NT2/D1 (cell line): Measurements from ENCODE around the gene RASSF7.

ENCODE experiments used
- DNase-seq: peaks from one replicate; pipeline ENCODE4 v3.0.0-alpha.2; 2011; ENCODE audit warnings: low read depth, low spot score
- H3K27me3 ChIP-seq: 2 replicates; pipeline ENCODE4 v1.6.0; 2011; ENCODE audit warnings: mild to moderate bottlenecking; ENCODE audit not compliant: insufficient read length, insufficient read depth
- H3K36me3 ChIP-seq: 2 replicates; pipeline ENCODE4 v1.6.1; 2011; ENCODE audit warnings: mild to moderate bottlenecking, low read length, mixed read lengths; ENCODE audit not compliant: insufficient read depth, insufficient read length
- H3K4me1 ChIP-seq: 2 replicates; pipeline ENCODE4 v1.5.1; 2011; ENCODE audit not compliant: insufficient read depth, insufficient read length
- H3K4me3 ChIP-seq: 2 replicates; pipeline ENCODE4 v1.5.1; 2011; ENCODE audit warnings: low read depth; ENCODE audit not compliant: insufficient read length
- H3K9ac ChIP-seq: 2 replicates; pipeline ENCODE4 v1.6.0; 2011; ENCODE audit warnings: low read depth; ENCODE audit not compliant: insufficient read length
- H3K9me3 ChIP-seq: 2 replicates; pipeline ENCODE4 v1.5.1; 2011; ENCODE audit warnings: mild to moderate bottlenecking, low read length; ENCODE audit not compliant: insufficient read depth
- SUZ12 ChIP-seq: IDR thresholded peaks from 2 replicates; pipeline ENCODE4 v1.6.1; 2011; ENCODE audit not compliant: insufficient read length, insufficient read depth; ENCODE audit errors: extremely low read depth
- YY1 ChIP-seq: IDR thresholded peaks from 2 replicates; pipeline ENCODE4 v1.6.1; 2011; ENCODE audit not compliant: insufficient read length, insufficient read depth
- ZNF274 ChIP-seq: IDR thresholded peaks from 2 replicates; pipeline ENCODE4 v1.6.1; 2011; ENCODE audit warnings: mild to moderate bottlenecking, low read depth, low read length

RASSF7 gene

GRCh38 chr11:589798-590197 lies 29.0 kb downstream of the RASSF7 start:
- Histone ChIP-seq H3K27me3 (no peaks in the 10 kb centered on the region), H3K4me1 (peaks cover 9% of the 10 kb centered on the region), H3K36me3 (peaks cover 87% of the 10 kb centered on the region), H3K9me3 (no peaks in the 10 kb centered on the region), H3K9ac (no peak overlapping the region), H3K4me3 (no peak overlapping the region)
- DNase-seq, result no peak
- TF ChIP-seq ZNF274 (no peak), SUZ12 (no peak), YY1 (no peak)

- Histone ChIP-seq H3K4me1 (peaks cover 9% of the 10 kb centered on the region), H3K36me3 (peaks cover 96% of the 10 kb centered on the region), H3K27me3 (no peaks in the 10 kb centered on the region), H3K4me3 (no peak overlapping the region), H3K9me3 (no peaks in the 10 kb centered on the region), H3K9ac (no peak overlapping the region)
- no peak for DNase-seq
- no peak for TF ChIP-seq SUZ12
- no peak for TF ChIP-seq YY1
- no peak for TF ChIP-seq ZNF274
Observed at GRCh38 chr11:590997-591396, 30.2 kb downstream of the RASSF7 start.

- no peak overlapping the region for H3K4me3 ChIP-seq
Observed at GRCh38 chr11:592501-592900, 31.7 kb downstream of the RASSF7 start.

GRCh38 chr11:592918-593317 lies 32.1 kb downstream of the RASSF7 start:
- Histone ChIP-seq H3K36me3 (peaks cover 95% of the 10 kb centered on the region), H3K27me3 (no peaks in the 10 kb centered on the region), H3K4me1 (peaks cover 6% of the 10 kb centered on the region), H3K9ac (no peak overlapping the region), H3K9me3 (no peaks in the 10 kb centered on the region), H3K4me3 (no peak overlapping the region)
- TF ChIP-seq ZNF274 (no peak), YY1 (no peak), SUZ12 (no peak)
- no peak for DNase-seq

More at GRCh38 chr11:592501-592900, 31.7 kb downstream of the RASSF7 start:
- H3K27me3 ChIP-seq, result no peaks in the 10 kb centered on the region
- TF ChIP-seq SUZ12 (no peak), YY1 (no peak), ZNF274 (no peak)
- H3K9ac ChIP-seq, result no peak overlapping the region
- H3K4me1 ChIP-seq, result peaks cover 3% of the 10 kb centered on the region
- no peak for DNase-seq
- peaks cover 95% of the 10 kb centered on the region for H3K36me3 ChIP-seq
- H3K9me3 ChIP-seq, result no peaks in the 10 kb centered on the region

- Histone ChIP-seq H3K27me3 (no peaks in the 10 kb centered on the region), H3K36me3 (peaks cover 96% of the 10 kb centered on the region), H3K4me1 (peaks cover 6% of the 10 kb centered on the region), H3K9ac (no peak overlapping the region), H3K4me3 (no peak overlapping the region), H3K9me3 (no peaks in the 10 kb centered on the region)
- no peak for DNase-seq
- TF ChIP-seq SUZ12, result no peak
- no peak for TF ChIP-seq YY1
- TF ChIP-seq ZNF274, result no peak
Observed at GRCh38 chr11:593347-593746, 32.6 kb downstream of the RASSF7 start.

- Histone ChIP-seq H3K4me1 (peaks cover 6% of the 10 kb centered on the region), H3K27me3 (no peaks in the 10 kb centered on the region), H3K9ac (no peak overlapping the region), H3K9me3 (no peaks in the 10 kb centered on the region), H3K4me3 (no peak overlapping the region), H3K36me3 (peaks cover 92% of the 10 kb centered on the region)
- TF ChIP-seq ZNF274 (no peak), YY1 (no peak), SUZ12 (no peak)
- DNase-seq, result no peak
Observed at GRCh38 chr11:595400-595799, 34.6 kb downstream of the RASSF7 start.

- Histone ChIP-seq H3K9me3 (no peaks in the 10 kb centered on the region), H3K27me3 (no peaks in the 10 kb centered on the region), H3K4me1 (peaks cover 6% of the 10 kb centered on the region), H3K9ac (no peak overlapping the region), H3K36me3 (peaks cover 90% of the 10 kb centered on the region), H3K4me3 (no peak overlapping the region)
- TF ChIP-seq ZNF274 (no peak), YY1 (no peak), SUZ12 (no peak)
- no peak for DNase-seq
Observed at GRCh38 chr11:596374-596773, 35.6 kb downstream of the RASSF7 start.
